Measurements from ENCODE around the gene MYDGF. TPM values are rescaled to one million over a fixed set of nuclear protein-coding genes. Genes with fewer than 3 reads are reported as not detected.

Gene MYDGF
- polyA plus RNA-seq, 1 donor from 2014 or later, result 73.2 TPM

GRCh38 chr19:4678881-4679790 lies 9.0 kb upstream of the MYDGF start:
- no peak overlapping the region for H3K9ac ChIP-seq (ENCODE audit: low read length)
- H3K9me3 ChIP-seq (ENCODE audit: low read length), result no peaks in the 10 kb centered on the region
- no peak overlapping the region for H3K27ac ChIP-seq (ENCODE audit: low read length)
- no peaks in the 10 kb centered on the region for H3K36me3 ChIP-seq (ENCODE audit: insufficient read depth, low read length)
- H3K9me2 ChIP-seq (ENCODE audit: insufficient read depth, low read length), result no peaks in the 10 kb centered on the region
- H4K20me1 ChIP-seq (ENCODE audit: insufficient read depth), result no peaks in the 10 kb centered on the region
- H3K4me2 ChIP-seq (ENCODE audit: low read length), result no peak overlapping the region
- no peaks in the 10 kb centered on the region for H3K79me2 ChIP-seq (replicated peaks; ENCODE audit: insufficient read depth, low read length)
- H3K27me3 ChIP-seq (ENCODE audit: insufficient read depth, low read depth, low read length), result no peaks in the 10 kb centered on the region
- TF ChIP-seq MXI1 (conservative IDR thresholded peaks at IDR 0.05; ENCODE audit: poor library complexity, severe bottlenecking) (no peak), POLR2AphosphoS5 (IDR thresholded peaks at IDR 0.05) (no peak), TAF1 (IDR thresholded peaks at IDR 0.05; ENCODE audit: low read depth) (no peak), SMC3 (conservative IDR thresholded peaks at IDR 0.05; ENCODE audit: poor library complexity) (no peak), CTCF (IDR thresholded peaks at IDR 0.05; ENCODE audit: poor library complexity, severe bottlenecking) (no peak), EZH2 (IDR thresholded peaks at IDR 0.05; ENCODE audit: borderline replicate concordance, insufficient read depth, low read length, poor library complexity, severe bottlenecking) (no peak), RAD21 (conservative IDR thresholded peaks at IDR 0.05) (no peak), EP300 (conservative IDR thresholded peaks at IDR 0.05; ENCODE audit: poor library complexity, severe bottlenecking) (no peak), REST (IDR thresholded peaks at IDR 0.05; ENCODE audit: borderline replicate concordance) (no peak)
- H3F3A ChIP-seq (ENCODE audit: insufficient read depth, low read length, poor library complexity, severe bottlenecking), result no peaks in the 10 kb centered on the region
- no peak overlapping the region for H2AFZ ChIP-seq (ENCODE audit: low read depth, low read length)
- H3K4me3 ChIP-seq (ENCODE audit: low read length), result no peak overlapping the region

- no peak overlapping the region for H3K27ac ChIP-seq (ENCODE audit: low read length)
- no peaks in the 10 kb centered on the region for H3F3A ChIP-seq (ENCODE audit: insufficient read depth, low read length, poor library complexity, severe bottlenecking)
- H3K4me2 ChIP-seq (ENCODE audit: low read length), result no peak overlapping the region
- no peak overlapping the region for H3K9ac ChIP-seq (ENCODE audit: low read length)
- H4K20me1 ChIP-seq (ENCODE audit: insufficient read depth), result no peaks in the 10 kb centered on the region
- no peaks in the 10 kb centered on the region for H3K9me3 ChIP-seq (ENCODE audit: low read length)
- no peak overlapping the region for H2AFZ ChIP-seq (ENCODE audit: low read depth, low read length)
- H3K4me3 ChIP-seq (ENCODE audit: low read length), result no peak overlapping the region
- no peaks in the 10 kb centered on the region for H3K9me2 ChIP-seq (ENCODE audit: insufficient read depth, low read length)
- TF ChIP-seq CTCF (IDR thresholded peaks at IDR 0.05; ENCODE audit: poor library complexity, severe bottlenecking), result no peak
- no peak for TF ChIP-seq EP300 (conservative IDR thresholded peaks at IDR 0.05; ENCODE audit: poor library complexity, severe bottlenecking)
- no peak for TF ChIP-seq TAF1 (IDR thresholded peaks at IDR 0.05; ENCODE audit: low read depth)
- no peak for TF ChIP-seq RAD21 (conservative IDR thresholded peaks at IDR 0.05)
- no peak for TF ChIP-seq MXI1 (conservative IDR thresholded peaks at IDR 0.05; ENCODE audit: poor library complexity, severe bottlenecking)
- no peak for TF ChIP-seq REST (IDR thresholded peaks at IDR 0.05; ENCODE audit: borderline replicate concordance)
- TF ChIP-seq POLR2AphosphoS5 (IDR thresholded peaks at IDR 0.05), result no peak
- TF ChIP-seq EZH2 (IDR thresholded peaks at IDR 0.05; ENCODE audit: borderline replicate concordance, insufficient read depth, low read length, poor library complexity, severe bottlenecking), result no peak
- no peak for TF ChIP-seq SMC3 (conservative IDR thresholded peaks at IDR 0.05; ENCODE audit: poor library complexity)
- H3K36me3 ChIP-seq (ENCODE audit: insufficient read depth, low read length), result no peaks in the 10 kb centered on the region
- H3K27me3 ChIP-seq (ENCODE audit: insufficient read depth, low read depth, low read length), result no peaks in the 10 kb centered on the region
- H3K79me2 ChIP-seq (replicated peaks; ENCODE audit: insufficient read depth, low read length), result no peaks in the 10 kb centered on the region
Observed at GRCh38 chr19:4676955-4677731, 7.0 kb upstream of the MYDGF start.
